ENCODE measurements around the gene HAO1.
"Not testable (repeated sequence)": the region's sequence is repeated elsewhere in the genome, so short reads cannot be mapped to it uniquely, and the experiment has no call there.

Gene HAO1

GRCh38 chr20:7971536-7972280 is 31.4 kb upstream of the HAO1 start:
- TF ChIP-seq TAF1 (IDR thresholded peaks at IDR 0.05; ENCODE audit: low read depth, low read length) = no peak
- no peak for TF ChIP-seq POU2F2 (IDR thresholded peaks at IDR 0.05; ENCODE audit: low read depth, low read length)
- TF ChIP-seq POLR2AphosphoS5 (IDR thresholded peaks at IDR 0.05; ENCODE audit: low read depth, low read length) = no peak
- TF ChIP-seq PAX5 (IDR thresholded peaks at IDR 0.05; ENCODE audit: insufficient read depth, low read length, severe bottlenecking) = no peak
- no peak for TF ChIP-seq POLR2A (IDR thresholded peaks at IDR 0.05; ENCODE audit: low read depth, low read length)
- no peak for TF ChIP-seq SPI1 (IDR thresholded peaks at IDR 0.05; ENCODE audit: low read depth, low read length)
- DNase-seq (ENCODE audit: insufficient read length, low spot score) (no peak), FAIRE-seq (no peak)

GRCh38 chr20:7967199-7967844 is 27.1 kb upstream of the HAO1 start:
- TF ChIP-seq POLR2AphosphoS5 (IDR thresholded peaks at IDR 0.05; ENCODE audit: low read depth, low read length) (no peak), PAX5 (IDR thresholded peaks at IDR 0.05; ENCODE audit: insufficient read depth, low read length, severe bottlenecking) (no peak), POU2F2 (IDR thresholded peaks at IDR 0.05; ENCODE audit: low read depth, low read length) (no peak), SPI1 (IDR thresholded peaks at IDR 0.05; ENCODE audit: low read depth, low read length) (no peak), POLR2A (IDR thresholded peaks at IDR 0.05; ENCODE audit: low read depth, low read length) (no peak), TAF1 (IDR thresholded peaks at IDR 0.05; ENCODE audit: low read depth, low read length) (no peak)
- FAIRE-seq (no peak), DNase-seq (ENCODE audit: insufficient read length, low spot score) (no peak)

- FAIRE-seq (no peak), DNase-seq (ENCODE audit: insufficient read length, low spot score) (no peak)
- TF ChIP-seq SPI1 (IDR thresholded peaks at IDR 0.05; ENCODE audit: low read depth, low read length) = no peak
- TF ChIP-seq POU2F2 (IDR thresholded peaks at IDR 0.05; ENCODE audit: low read depth, low read length) = no peak
- TF ChIP-seq POLR2AphosphoS5 (IDR thresholded peaks at IDR 0.05; ENCODE audit: low read depth, low read length) = no peak
- TF ChIP-seq PAX5 (IDR thresholded peaks at IDR 0.05; ENCODE audit: insufficient read depth, low read length, severe bottlenecking) = no peak
- TF ChIP-seq POLR2A (IDR thresholded peaks at IDR 0.05; ENCODE audit: low read depth, low read length) = no peak
- no peak for TF ChIP-seq TAF1 (IDR thresholded peaks at IDR 0.05; ENCODE audit: low read depth, low read length)
These were observed 25.9 kb upstream of the HAO1 start for GRCh38 chr20:7966176-7966575.

- DNase-seq (ENCODE audit: insufficient read length, low spot score) (no peak), FAIRE-seq (no peak)
- no peak for TF ChIP-seq SPI1 (IDR thresholded peaks at IDR 0.05; ENCODE audit: low read depth, low read length)
- no peak for TF ChIP-seq PAX5 (IDR thresholded peaks at IDR 0.05; ENCODE audit: insufficient read depth, low read length, severe bottlenecking)
- TF ChIP-seq POLR2AphosphoS5 (IDR thresholded peaks at IDR 0.05; ENCODE audit: low read depth, low read length) = no peak
- no peak for TF ChIP-seq TAF1 (IDR thresholded peaks at IDR 0.05; ENCODE audit: low read depth, low read length)
- no peak for TF ChIP-seq POLR2A (IDR thresholded peaks at IDR 0.05; ENCODE audit: low read depth, low read length)
- TF ChIP-seq POU2F2 (IDR thresholded peaks at IDR 0.05; ENCODE audit: low read depth, low read length) = no peak
These were observed 19.2 kb upstream of the HAO1 start for GRCh38 chr20:7959484-7959883.

GRCh38 chr20:7956561-7956960 is 16.3 kb upstream of the HAO1 start:
- not testable (repeated sequence) for FAIRE-seq; DNase-seq (ENCODE audit: insufficient read length, low spot score)

GRCh38 chr20:7950387-7950786 is 10.1 kb upstream of the HAO1 start:
- FAIRE-seq (no peak), DNase-seq (ENCODE audit: insufficient read length, low spot score) (no peak)
- TF ChIP-seq SPI1 (IDR thresholded peaks at IDR 0.05; ENCODE audit: low read depth, low read length) (no peak), POU2F2 (IDR thresholded peaks at IDR 0.05; ENCODE audit: low read depth, low read length) (no peak), POLR2AphosphoS5 (IDR thresholded peaks at IDR 0.05; ENCODE audit: low read depth, low read length) (no peak), TAF1 (IDR thresholded peaks at IDR 0.05; ENCODE audit: low read depth, low read length) (no peak)

- no peak for FAIRE-seq
- DNase-seq (ENCODE audit: insufficient read length, low spot score) = no peak
- TF ChIP-seq POU2F2 (IDR thresholded peaks at IDR 0.05; ENCODE audit: low read depth, low read length) (no peak), PAX5 (IDR thresholded peaks at IDR 0.05; ENCODE audit: insufficient read depth, low read length, severe bottlenecking) (no peak), POLR2A (IDR thresholded peaks at IDR 0.05; ENCODE audit: low read depth, low read length) (no peak), POLR2AphosphoS5 (IDR thresholded peaks at IDR 0.05; ENCODE audit: low read depth, low read length) (no peak), TAF1 (IDR thresholded peaks at IDR 0.05; ENCODE audit: low read depth, low read length) (no peak), SPI1 (IDR thresholded peaks at IDR 0.05; ENCODE audit: low read depth, low read length) (no peak)
These were observed 3.6 kb upstream of the HAO1 start for GRCh38 chr20:7943891-7944290.

GRCh38 chr20:7939663-7940062 is 595 bp downstream of the HAO1 start:
- no peak for TF ChIP-seq POLR2A (IDR thresholded peaks at IDR 0.05; ENCODE audit: low read depth, low read length)
- no peak for TF ChIP-seq POLR2AphosphoS5 (IDR thresholded peaks at IDR 0.05; ENCODE audit: low read depth, low read length)
- TF ChIP-seq PAX5 (IDR thresholded peaks at IDR 0.05; ENCODE audit: insufficient read depth, low read length, severe bottlenecking) = no peak
- no peak for TF ChIP-seq POU2F2 (IDR thresholded peaks at IDR 0.05; ENCODE audit: low read depth, low read length)
- no peak for TF ChIP-seq SPI1 (IDR thresholded peaks at IDR 0.05; ENCODE audit: low read depth, low read length)
- TF ChIP-seq TAF1 (IDR thresholded peaks at IDR 0.05; ENCODE audit: low read depth, low read length) = no peak
- FAIRE-seq = no peak
- DNase-seq (ENCODE audit: insufficient read length, low spot score) = no peak

- FAIRE-seq = no peak
- TF ChIP-seq SPI1 (IDR thresholded peaks at IDR 0.05; ENCODE audit: low read depth, low read length) = no peak
- TF ChIP-seq POLR2A (IDR thresholded peaks at IDR 0.05; ENCODE audit: low read depth, low read length) = no peak
- TF ChIP-seq TAF1 (IDR thresholded peaks at IDR 0.05; ENCODE audit: low read depth, low read length) = no peak
- no peak for TF ChIP-seq PAX5 (IDR thresholded peaks at IDR 0.05; ENCODE audit: insufficient read depth, low read length, severe bottlenecking)
- no peak for TF ChIP-seq POU2F2 (IDR thresholded peaks at IDR 0.05; ENCODE audit: low read depth, low read length)
- no peak for TF ChIP-seq POLR2AphosphoS5 (IDR thresholded peaks at IDR 0.05; ENCODE audit: low read depth, low read length)
- no peak for DNase-seq (ENCODE audit: insufficient read length, low spot score)
These were observed 2.2 kb downstream of the HAO1 start for GRCh38 chr20:7938058-7938457.

- FAIRE-seq (no peak), DNase-seq (ENCODE audit: insufficient read length, low spot score) (no peak)
- no peak for TF ChIP-seq SPI1 (IDR thresholded peaks at IDR 0.05; ENCODE audit: low read depth, low read length)
- no peak for TF ChIP-seq POLR2AphosphoS5 (IDR thresholded peaks at IDR 0.05; ENCODE audit: low read depth, low read length)
- no peak for TF ChIP-seq POU2F2 (IDR thresholded peaks at IDR 0.05; ENCODE audit: low read depth, low read length)
- no peak for TF ChIP-seq PAX5 (IDR thresholded peaks at IDR 0.05; ENCODE audit: insufficient read depth, low read length, severe bottlenecking)
- TF ChIP-seq TAF1 (IDR thresholded peaks at IDR 0.05; ENCODE audit: low read depth, low read length) = no peak
- TF ChIP-seq POLR2A (IDR thresholded peaks at IDR 0.05; ENCODE audit: low read depth, low read length) = no peak
These were observed 2.9 kb downstream of the HAO1 start for GRCh38 chr20:7937328-7937727.

Measured in GM12891 (cell line).